Measurements from ENCODE around the gene JAKMIP1. TPM values are rescaled to one million over a fixed set of nuclear protein-coding genes. Genes with fewer than 3 reads are reported as not detected.
"Not testable (repeated sequence)": the region's sequence is repeated elsewhere in the genome, so short reads cannot be mapped to it uniquely, and the experiment has no call there.

JAKMIP1 gene
- total RNA-seq, 1 experiment from 2014 or later, result not detected

DNA sequence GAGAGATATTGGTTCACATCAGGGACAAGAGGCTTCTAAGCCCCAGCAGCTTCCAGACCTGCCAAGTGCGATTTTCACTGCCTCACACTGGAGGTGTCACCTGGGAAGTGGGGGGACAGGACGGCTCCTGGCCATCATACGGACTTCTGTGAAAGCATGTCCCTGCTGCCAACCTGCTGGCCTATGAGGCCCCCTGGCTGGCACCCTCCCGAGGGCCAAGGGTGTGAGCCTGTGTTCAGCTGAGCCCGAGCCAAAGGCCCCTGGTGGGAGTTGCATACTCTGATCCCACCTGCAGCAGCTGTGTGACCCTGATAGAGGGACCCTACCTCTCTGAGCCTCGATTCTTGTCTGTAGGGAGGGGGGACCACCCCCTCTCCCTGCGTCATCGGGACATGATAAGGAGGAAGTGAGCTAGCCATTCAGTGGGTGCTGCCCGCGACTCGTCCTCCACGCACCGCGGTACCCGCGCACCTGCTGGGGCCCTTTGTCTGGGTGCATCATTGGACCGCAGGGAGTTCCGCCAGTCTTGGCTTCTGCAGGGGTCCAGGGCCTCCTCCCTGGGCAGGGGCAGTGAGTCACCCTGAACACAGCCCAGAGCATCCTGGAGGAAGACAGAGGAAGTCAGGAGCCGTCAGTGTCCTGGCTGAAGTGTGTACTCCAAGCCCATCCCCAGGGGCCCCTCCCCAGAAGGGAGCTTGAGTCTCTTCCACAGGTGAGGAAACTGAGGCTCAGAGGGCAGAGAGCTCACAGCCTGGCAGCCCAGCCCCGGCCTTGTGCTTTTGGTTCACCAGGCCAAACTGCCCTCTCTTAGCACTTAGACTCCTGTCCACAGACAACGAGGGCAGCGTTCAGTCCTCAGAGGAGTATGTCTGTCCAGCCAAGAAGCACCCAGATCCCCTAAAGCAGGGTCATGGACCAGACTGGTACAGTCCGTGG, 206.2 kb downstream of the JAKMIP1 start:
- BruUV-seq (replicated peaks), result no TSS peak
- Mint-ChIP-seq H3K4me3 (ENCODE audit: low read depth, unreplicated experiment) (no peak overlapping the region), H3K4me1 (ENCODE audit: low read depth, unreplicated experiment) (no peaks in the 10 kb centered on the region), H3K27ac (ENCODE audit: unreplicated experiment) (no peak overlapping the region), H3K9me3 (ENCODE audit: low read depth, unreplicated experiment) (no peaks in the 10 kb centered on the region), H3K36me3 (ENCODE audit: insufficient read depth, unreplicated experiment) (no peaks in the 10 kb centered on the region), H3K27me3 (ENCODE audit: unreplicated experiment) (peaks cover 31% of the 10 kb centered on the region)
- TF ChIP-seq, protein P1, sequence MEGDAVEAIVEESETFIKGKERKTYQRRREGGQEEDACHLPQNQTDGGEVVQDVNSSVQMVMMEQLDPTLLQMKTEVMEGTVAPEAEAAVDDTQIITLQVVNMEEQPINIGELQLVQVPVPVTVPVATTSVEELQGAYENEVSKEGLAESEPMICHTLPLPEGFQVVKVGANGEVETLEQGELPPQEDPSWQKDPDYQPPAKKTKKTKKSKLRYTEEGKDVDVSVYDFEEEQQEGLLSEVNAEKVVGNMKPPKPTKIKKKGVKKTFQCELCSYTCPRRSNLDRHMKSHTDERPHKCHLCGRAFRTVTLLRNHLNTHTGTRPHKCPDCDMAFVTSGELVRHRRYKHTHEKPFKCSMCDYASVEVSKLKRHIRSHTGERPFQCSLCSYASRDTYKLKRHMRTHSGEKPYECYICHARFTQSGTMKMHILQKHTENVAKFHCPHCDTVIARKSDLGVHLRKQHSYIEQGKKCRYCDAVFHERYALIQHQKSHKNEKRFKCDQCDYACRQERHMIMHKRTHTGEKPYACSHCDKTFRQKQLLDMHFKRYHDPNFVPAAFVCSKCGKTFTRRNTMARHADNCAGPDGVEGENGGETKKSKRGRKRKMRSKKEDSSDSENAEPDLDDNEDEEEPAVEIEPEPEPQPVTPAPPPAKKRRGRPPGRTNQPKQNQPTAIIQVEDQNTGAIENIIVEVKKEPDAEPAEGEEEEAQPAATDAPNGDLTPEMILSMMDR (IDR thresholded peaks at IDR 0.05; ENCODE audit: unreplicated experiment), result no peak
- intact Hi-C loops (cut with micrococcal nuclease; ENCODE audit: unreplicated experiment), result no loop called here
- DNase-seq, result no peak
- CTCF ChIA-PET, result no interaction called here

DNA sequence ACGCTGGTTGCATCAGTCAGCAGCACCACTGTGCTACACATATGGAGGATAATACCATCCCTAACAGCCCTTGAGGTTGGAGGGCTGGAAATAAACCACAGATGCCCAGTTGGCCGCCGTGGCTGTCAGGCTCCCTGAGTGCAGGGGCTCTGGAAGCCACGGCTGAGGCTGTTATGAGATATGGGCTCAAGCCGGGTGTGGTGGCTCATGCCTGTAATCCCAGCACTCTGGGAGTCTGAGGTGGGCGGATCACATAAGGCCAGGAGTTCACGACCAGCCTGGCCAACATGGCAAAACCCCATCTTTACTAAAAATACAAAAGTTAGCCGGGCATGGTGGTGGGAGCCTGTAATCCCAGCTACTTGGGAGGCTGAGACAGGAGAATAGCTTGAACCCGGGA, 207.0 kb downstream of the JAKMIP1 start:
- H3K27me3 Mint-ChIP-seq (ENCODE audit: unreplicated experiment), result peaks cover 39% of the 10 kb centered on the region
- H3K36me3 Mint-ChIP-seq (ENCODE audit: insufficient read depth, unreplicated experiment); H3K9me3 Mint-ChIP-seq (ENCODE audit: low read depth, unreplicated experiment); intact Hi-C loops (cut with micrococcal nuclease; ENCODE audit: unreplicated experiment); H3K27ac Mint-ChIP-seq (ENCODE audit: unreplicated experiment); BruUV-seq (replicated peaks); H3K4me1 Mint-ChIP-seq (ENCODE audit: low read depth, unreplicated experiment); DNase-seq; CTCF ChIA-PET; H3K4me3 Mint-ChIP-seq (ENCODE audit: low read depth, unreplicated experiment): not testable (repeated sequence)

DNA sequence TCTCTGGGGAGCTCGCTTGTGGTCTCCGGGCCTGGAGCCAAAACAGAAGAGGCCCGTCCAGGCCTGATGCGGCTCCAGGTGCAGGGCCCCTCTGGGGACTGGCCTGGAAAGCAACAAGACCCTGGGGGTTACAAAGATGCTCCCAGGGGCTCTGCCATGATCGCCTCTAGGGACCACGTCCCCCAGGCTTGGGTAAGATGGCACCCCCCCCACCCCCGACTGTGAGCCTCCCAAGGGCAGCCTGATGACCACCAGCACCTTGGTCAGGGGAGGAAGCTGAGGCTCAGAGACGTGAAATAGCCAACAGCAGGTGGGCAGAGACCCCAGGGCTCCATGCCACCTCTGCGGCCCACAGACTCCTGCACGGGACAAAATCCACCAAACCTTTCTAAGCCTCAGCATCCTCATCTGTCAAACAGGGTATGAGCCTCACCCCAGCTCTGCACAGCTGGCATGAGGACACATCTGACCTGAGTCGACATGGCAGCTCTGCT, 207.5 kb downstream of the JAKMIP1 start:
- peaks cover 40% of the 10 kb centered on the region for H3K27me3 Mint-ChIP-seq (ENCODE audit: unreplicated experiment)
- TF ChIP-seq, protein P1 (IDR thresholded peaks at IDR 0.05; ENCODE audit: unreplicated experiment), result no peak
- no TSS peak for BruUV-seq (replicated peaks)
- CTCF ChIA-PET, result no interaction called here
- no peaks in the 10 kb centered on the region for H3K4me1 Mint-ChIP-seq (ENCODE audit: low read depth, unreplicated experiment)
- H3K27ac Mint-ChIP-seq (ENCODE audit: unreplicated experiment), result no peak overlapping the region
- no peak overlapping the region for H3K4me3 Mint-ChIP-seq (ENCODE audit: low read depth, unreplicated experiment)
- H3K9me3 Mint-ChIP-seq (ENCODE audit: low read depth, unreplicated experiment), result no peaks in the 10 kb centered on the region
- intact Hi-C loops (cut with micrococcal nuclease; ENCODE audit: unreplicated experiment), result no loop called here
- H3K36me3 Mint-ChIP-seq (ENCODE audit: insufficient read depth, unreplicated experiment), result no peaks in the 10 kb centered on the region
- DNase-seq, result no peak

DNA sequence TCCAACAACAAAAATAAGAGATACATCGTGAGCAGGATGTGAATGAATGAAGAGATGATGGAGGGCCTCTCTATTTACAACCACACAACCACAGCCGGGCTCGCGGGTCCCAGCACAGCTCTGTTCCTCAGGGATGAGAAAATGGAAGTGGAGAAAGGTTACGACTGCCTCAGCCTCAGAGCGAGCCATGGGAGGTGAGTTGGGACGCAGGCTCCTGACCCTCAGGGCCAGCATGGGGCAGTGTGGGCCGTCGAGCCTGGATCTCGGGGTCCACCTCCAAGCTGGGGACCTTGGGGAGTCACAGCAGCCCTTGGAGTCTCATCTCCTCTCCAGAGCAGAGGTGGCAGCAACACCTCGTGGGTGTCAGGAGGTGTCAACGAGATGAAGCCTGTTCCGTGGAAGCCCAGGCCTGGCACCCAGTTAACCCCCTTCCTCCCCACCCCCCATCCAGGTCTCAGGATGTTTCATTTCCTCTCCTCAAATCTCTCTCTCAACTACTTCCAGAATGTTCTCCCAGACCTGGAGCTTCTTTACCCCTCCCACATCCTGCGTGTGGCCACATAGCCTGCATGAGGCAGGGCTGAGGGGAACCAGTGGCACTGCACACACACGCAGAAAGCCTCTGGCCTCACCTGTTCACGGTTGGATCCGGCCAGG, 208.1 kb downstream of the JAKMIP1 start:
- no TSS peak for BruUV-seq (replicated peaks)
- DNase-seq, result no peak
- TF ChIP-seq, protein P1 (IDR thresholded peaks at IDR 0.05; ENCODE audit: unreplicated experiment), result no peak
- Mint-ChIP-seq H3K27ac (ENCODE audit: unreplicated experiment) (no peak overlapping the region), H3K27me3 (ENCODE audit: unreplicated experiment) (peaks cover 39% of the 10 kb centered on the region), H3K9me3 (ENCODE audit: low read depth, unreplicated experiment) (no peaks in the 10 kb centered on the region), H3K36me3 (ENCODE audit: insufficient read depth, unreplicated experiment) (no peaks in the 10 kb centered on the region), H3K4me1 (ENCODE audit: low read depth, unreplicated experiment) (no peaks in the 10 kb centered on the region), H3K4me3 (ENCODE audit: low read depth, unreplicated experiment) (no peak overlapping the region)
- CTCF ChIA-PET, result no interaction called here
- intact Hi-C loops (cut with micrococcal nuclease; ENCODE audit: unreplicated experiment), result no loop called here

Data from Calu3 (cell line).